Stimulated activated naive B cell treated with anti-CD40 and anti-IgM and Interleukin-4, amounts not matched to agents 10 μg/mL and 1 μg/mL and 100 μg/mL, for 72 hours (primary cell): ENCODE measurements around the gene MYOF.
A peak's percentile ranks its signal among the peaks of the same experiment; 100 is the strongest.

ENCODE experiments used
- ATAC-seq, 2 donors: fragments of 150-1000 bp; cut with Tn5 transposase; replicated peaks; 2 replicates each; pipeline ENCODE4 v1.10.0; 2021; ENCODE audit warnings: moderate library complexity in 1 of 2
- DNase-seq: peaks from one replicate; pipeline ENCODE4 v3.0.0; 2021
- H3K27ac Mint-ChIP-seq: one replicate; pipeline ENCODE4 v1.8.0; 2022; ENCODE audit warnings: mild to moderate bottlenecking, mixed read lengths
- H3K27me3 Mint-ChIP-seq, 2 donors: one replicate each; pipeline ENCODE4 v1.8.0; 2022; ENCODE audit warnings: mixed read lengths in 2 of 2
- H3K36me3 Mint-ChIP-seq, 2 donors: one replicate each; pipeline ENCODE4 v1.8.0; 2022; ENCODE audit warnings: mixed read lengths in 2 of 2, mild to moderate bottlenecking in 1 of 2
- H3K4me1 Mint-ChIP-seq, 2 donors: one replicate each; pipeline ENCODE4 v1.8.0; 2022; ENCODE audit warnings: mixed read lengths in 2 of 2, mild to moderate bottlenecking in 1 of 2
- H3K4me3 Mint-ChIP-seq, 2 donors: one replicate each; pipeline ENCODE4 v1.8.0; 2022; ENCODE audit warnings: mild to moderate bottlenecking in 2 of 2, mixed read lengths in 2 of 2, moderate library complexity in 1 of 2
- H3K9me3 Mint-ChIP-seq, 2 donors: one replicate each; pipeline ENCODE4 v1.8.0; 2022; ENCODE audit warnings: mixed read lengths in 2 of 2, mild to moderate bottlenecking in 1 of 2

MYOF gene

DNA sequence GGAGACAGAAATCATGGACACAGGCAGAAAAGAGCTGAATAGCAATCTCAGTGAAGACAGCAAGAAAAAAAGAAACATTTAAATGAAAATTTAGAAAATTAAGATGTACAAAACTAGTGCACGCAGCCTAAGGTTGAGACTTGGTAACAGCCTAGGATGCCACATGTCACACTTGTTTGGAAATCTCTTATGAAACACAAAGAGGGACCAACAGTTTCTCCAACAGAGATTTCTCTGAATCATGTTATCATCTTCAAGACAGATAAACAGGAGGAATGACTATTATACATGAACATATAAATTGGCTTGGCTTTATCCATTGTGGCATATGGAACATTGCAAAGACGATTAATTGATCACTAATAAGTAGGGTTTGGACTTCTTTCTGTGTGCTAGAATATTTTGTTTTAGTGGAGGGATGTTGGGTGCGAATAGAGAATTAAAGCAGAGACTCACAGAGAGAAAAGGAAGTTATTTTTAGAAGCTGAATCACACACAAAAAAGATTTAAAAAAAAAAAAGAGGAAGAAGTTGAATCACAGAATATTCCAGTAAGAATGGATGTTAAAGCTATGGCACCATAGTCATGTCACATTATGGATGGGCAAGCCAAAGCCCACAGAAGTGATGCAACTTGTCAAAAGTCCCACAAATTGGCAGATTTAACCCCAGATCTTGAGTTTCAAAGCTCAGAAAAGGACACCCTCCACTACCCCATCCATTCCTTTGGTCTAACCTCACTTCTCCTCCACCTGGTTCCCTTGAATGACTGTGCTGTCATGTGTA lies 91.6 kb downstream of the MYOF start:
- H3K9me3 Mint-ChIP-seq: no peaks in the 10 kb centered on the region
- no peaks in the 10 kb centered on the region for H3K36me3 Mint-ChIP-seq
- DNase-seq: no peak
- no peaks in the 10 kb centered on the region for H3K27me3 Mint-ChIP-seq
- no peak overlapping the region for H3K4me3 Mint-ChIP-seq
- no peak overlapping the region for H3K27ac Mint-ChIP-seq
- H3K4me1 Mint-ChIP-seq: peaks cover 16 to 31% of the 10 kb centered on the region in 2 donors
- no peak for ATAC-seq

DNA sequence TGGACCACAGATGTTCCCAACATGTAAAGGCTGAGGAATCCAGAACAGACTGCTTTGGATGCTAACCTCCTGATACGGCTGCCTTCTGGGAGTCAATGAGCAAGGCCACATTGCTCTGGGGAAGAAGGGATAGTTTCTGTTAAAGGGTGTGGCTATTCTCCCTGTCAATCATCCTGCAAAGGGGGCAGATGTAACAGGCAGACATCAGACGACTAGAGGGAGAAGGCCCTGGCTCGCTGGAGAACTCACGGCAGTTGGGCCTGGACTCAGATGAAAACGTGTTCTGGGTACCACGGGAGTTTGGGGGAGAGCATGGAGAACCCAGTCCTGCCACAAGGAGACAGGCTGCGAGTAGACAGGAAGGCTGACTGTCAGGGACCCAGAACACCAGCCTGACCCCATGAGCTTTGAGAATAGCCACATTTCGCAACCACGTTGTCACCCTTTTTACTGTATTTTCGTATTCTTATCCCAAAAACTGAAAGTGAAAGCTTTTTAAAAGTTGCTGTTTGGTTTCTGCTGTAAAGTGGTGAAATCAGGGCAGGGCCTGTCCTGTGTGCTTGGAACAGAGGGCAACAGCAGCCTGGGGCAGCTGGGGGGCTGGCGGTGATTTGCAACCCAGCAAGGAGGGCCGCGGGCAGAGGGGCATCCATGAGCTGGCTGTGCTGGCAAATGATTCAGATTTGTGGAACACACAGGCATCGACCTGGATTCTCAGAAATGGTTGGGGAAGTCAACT lies 95.3 kb downstream of the MYOF start:
- no peak for ATAC-seq
- DNase-seq: no peak
- H3K9me3 Mint-ChIP-seq: no peaks in the 10 kb centered on the region
- no peak overlapping the region for H3K4me3 Mint-ChIP-seq
- H3K27me3 Mint-ChIP-seq: no peaks in the 10 kb centered on the region
- peaks cover 16 to 31% of the 10 kb centered on the region in 2 donors for H3K4me1 Mint-ChIP-seq
- H3K27ac Mint-ChIP-seq: no peak overlapping the region
- H3K36me3 Mint-ChIP-seq: no peaks in the 10 kb centered on the region

DNA sequence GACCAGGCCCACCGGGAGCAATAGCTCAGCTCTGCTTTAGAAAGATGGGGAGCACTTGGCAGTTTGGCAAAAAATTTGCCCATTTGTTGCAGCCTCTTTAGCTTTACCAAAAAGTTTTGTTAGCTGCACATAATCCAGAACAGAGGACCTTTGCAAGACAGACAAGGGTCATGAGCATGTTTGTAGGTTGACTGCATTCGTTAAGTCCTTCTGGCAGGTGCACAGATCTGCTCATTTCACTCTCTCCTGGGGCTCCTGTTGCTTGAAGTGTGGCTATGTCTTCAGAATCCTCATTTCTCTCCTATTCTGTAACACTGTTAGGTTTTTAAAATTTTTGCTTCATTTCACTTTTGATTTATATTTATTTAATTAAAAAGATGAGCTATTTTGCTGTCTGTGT lies 96.8 kb downstream of the MYOF start:
- H3K27me3 Mint-ChIP-seq: no peaks in the 10 kb centered on the region
- H3K4me3 Mint-ChIP-seq: no peak overlapping the region
- no peaks in the 10 kb centered on the region for H3K36me3 Mint-ChIP-seq
- H3K9me3 Mint-ChIP-seq: no peaks in the 10 kb centered on the region
- DNase-seq: no peak
- H3K4me1 Mint-ChIP-seq: peaks cover 10 to 22% of the 10 kb centered on the region in 2 donors
- no peak for ATAC-seq
- no peak overlapping the region for H3K27ac Mint-ChIP-seq

DNA sequence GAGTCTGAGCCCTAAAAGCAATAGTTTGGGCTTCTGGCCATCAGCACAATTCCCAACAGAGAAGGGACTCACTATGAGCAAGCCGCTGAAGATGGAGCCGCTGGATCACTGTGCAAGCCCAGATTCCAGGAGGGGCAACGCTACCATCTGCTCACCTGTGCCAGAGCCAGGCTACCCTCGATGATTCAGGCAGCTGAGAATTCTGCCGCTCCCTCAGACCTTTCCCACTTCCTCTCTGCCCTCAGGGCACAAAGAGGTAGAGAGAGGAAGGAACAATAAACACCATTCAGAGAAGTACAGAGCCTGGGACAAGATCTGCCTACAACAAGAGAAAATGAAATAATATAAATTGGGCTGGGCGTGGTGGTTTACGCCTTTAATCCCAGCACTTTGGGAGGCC lies 98.1 kb downstream of the MYOF start:
- Mint-ChIP-seq H3K4me1 (peaks cover 14 to 25% of the 10 kb centered on the region in 2 donors), H3K36me3 (no peaks in the 10 kb centered on the region), H3K27me3 (no peaks in the 10 kb centered on the region), H3K4me3 (no peak overlapping the region), H3K9me3 (no peaks in the 10 kb centered on the region), H3K27ac (no peak overlapping the region)
- DNase-seq (no peak), ATAC-seq (no peak)

DNA sequence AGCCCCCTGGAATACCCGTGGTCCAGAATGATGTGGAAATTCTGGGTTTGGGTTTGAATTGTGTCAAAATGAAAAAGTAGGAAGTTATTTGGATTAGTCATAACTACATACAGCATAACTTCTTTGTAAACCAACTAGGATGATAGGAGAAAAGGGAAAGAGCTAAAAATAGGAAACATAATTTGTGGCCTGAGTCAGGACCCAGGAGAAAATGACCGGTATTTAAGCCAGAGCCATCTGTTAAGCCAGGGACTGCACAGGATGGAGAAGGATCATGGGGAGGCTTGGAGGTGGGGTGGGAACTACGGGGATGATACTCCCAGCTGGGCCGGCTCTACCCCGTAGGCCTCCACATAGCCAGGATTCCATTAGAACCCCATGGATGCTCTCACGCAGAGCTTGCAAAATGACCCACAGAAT lies 98.6 kb downstream of the MYOF start:
- ATAC-seq (no peak), DNase-seq (no peak)
- H3K4me3 Mint-ChIP-seq: no peak overlapping the region
- peaks cover 17 to 29% of the 10 kb centered on the region in 2 donors for H3K4me1 Mint-ChIP-seq
- H3K27me3 Mint-ChIP-seq: no peaks in the 10 kb centered on the region
- no peak overlapping the region for H3K27ac Mint-ChIP-seq
- H3K9me3 Mint-ChIP-seq: no peaks in the 10 kb centered on the region
- no peaks in the 10 kb centered on the region for H3K36me3 Mint-ChIP-seq

DNA sequence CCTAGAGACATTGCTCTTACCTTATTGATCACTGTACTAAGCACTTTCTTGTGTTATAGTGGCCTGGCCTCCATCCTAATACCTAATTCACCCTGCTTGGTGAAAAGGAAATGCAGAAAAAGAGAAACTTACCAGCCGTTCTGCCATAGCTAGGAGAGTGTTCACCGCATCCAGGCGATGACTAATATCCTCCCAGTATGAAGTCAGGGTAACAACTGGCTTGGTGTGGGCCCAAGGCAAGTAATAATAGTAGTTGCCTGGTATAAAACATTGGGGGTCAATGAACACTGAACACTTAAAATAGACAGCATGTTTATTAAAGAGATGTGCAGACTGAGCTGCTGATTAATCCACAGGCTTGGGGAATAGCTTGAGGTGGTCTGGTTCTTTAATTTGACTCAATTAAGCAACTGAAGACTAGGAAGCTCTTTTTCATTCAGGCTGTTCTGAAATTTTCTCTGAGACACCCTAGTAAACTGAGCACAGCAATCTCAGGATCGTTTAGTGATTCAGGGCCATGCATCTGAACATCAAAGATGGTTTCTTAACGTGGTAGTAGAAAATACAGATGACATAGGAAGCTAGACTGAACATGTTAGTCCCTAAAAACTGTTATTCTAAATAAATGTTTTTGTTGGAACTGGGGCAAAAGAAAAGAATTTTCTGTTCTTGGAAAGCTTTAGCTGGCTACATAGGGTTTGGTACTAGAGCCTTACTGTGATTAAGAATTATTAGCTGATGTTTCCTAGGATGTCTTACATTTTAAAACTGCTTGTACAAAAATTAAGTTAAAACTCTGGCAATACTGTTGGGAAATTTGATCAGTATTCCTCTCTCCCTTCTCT lies 102.2 kb downstream of the MYOF start:
- no peaks in the 10 kb centered on the region for H3K36me3 Mint-ChIP-seq
- H3K27me3 Mint-ChIP-seq: no peaks in the 10 kb centered on the region
- peaks cover 9 to 19% of the 10 kb centered on the region in 2 donors for H3K4me1 Mint-ChIP-seq
- H3K4me3 Mint-ChIP-seq: no peak overlapping the region
- DNase-seq: no peak
- no peaks in the 10 kb centered on the region for H3K9me3 Mint-ChIP-seq
- no peak overlapping the region for H3K27ac Mint-ChIP-seq
- ATAC-seq: peak; percentile 41 to 48

DNA sequence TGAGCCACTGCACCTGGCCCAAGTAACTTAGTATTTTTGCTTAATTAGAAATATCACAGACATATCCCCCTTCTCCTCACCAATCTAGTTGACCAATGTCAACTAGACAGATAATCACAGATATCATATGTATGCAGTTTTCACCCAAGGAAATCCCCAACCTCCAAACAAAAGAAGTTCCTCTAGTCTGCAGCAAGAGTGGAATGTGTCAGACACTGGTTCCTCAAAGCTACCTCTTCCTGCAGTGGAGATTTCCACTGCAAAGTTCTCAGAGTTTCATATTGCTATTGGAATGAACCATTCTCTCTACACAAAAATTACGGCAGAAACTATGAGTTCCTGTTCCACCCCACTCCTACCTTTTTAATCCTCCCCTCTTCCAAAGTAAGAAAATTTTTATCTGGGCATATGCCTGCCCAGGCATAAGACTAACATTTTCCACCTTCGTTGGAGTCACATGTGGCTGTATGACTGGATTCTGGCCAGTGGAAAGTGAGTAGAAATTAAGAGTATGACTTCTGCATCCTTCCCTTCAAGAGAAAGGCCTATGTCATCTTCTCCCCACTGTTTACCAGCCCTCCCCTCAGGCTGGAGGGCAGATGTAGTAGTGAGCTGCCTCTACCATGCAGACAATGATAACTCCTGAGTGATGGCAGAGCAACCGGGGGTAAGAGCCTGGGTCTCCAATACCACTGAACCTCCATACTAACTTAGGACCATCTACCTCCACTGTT lies 103.0 kb downstream of the MYOF start:
- ATAC-seq (peak; percentile 61 to 73), DNase-seq (no peak)
- Mint-ChIP-seq H3K36me3 (no peaks in the 10 kb centered on the region), H3K4me3 (no peak overlapping the region), H3K4me1 (peaks cover 9 to 19% of the 10 kb centered on the region in 2 donors), H3K9me3 (no peaks in the 10 kb centered on the region), H3K27ac (no peak overlapping the region), H3K27me3 (no peaks in the 10 kb centered on the region)

DNA sequence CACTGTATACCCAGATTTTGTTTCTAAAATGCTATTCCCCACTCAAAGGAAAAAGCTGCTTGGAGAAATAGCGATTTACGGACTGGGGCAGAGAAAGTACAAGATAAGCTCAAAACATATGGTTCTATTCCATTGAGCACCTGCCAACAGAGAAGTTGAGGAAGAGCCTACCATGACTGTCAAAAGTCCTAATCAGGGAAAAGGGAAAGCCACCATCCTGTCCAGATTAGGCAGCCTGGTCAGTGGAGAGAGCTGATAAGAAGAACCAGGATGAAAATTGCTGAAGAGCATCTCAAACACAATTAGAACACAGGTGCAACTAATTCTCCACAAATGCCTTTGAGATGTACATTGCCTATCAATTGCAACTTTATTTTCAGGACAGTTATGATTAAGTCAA lies 104.1 kb downstream of the MYOF start:
- H3K4me1 Mint-ChIP-seq: peaks cover 9 to 19% of the 10 kb centered on the region in 2 donors
- peaks cover 0 to under 1% of the 10 kb centered on the region in 2 donors for H3K27me3 Mint-ChIP-seq
- H3K9me3 Mint-ChIP-seq: no peaks in the 10 kb centered on the region
- H3K4me3 Mint-ChIP-seq: no peak overlapping the region
- DNase-seq: no peak
- no peak for ATAC-seq
- H3K27ac Mint-ChIP-seq: no peak overlapping the region
- H3K36me3 Mint-ChIP-seq: no peaks in the 10 kb centered on the region

DNA sequence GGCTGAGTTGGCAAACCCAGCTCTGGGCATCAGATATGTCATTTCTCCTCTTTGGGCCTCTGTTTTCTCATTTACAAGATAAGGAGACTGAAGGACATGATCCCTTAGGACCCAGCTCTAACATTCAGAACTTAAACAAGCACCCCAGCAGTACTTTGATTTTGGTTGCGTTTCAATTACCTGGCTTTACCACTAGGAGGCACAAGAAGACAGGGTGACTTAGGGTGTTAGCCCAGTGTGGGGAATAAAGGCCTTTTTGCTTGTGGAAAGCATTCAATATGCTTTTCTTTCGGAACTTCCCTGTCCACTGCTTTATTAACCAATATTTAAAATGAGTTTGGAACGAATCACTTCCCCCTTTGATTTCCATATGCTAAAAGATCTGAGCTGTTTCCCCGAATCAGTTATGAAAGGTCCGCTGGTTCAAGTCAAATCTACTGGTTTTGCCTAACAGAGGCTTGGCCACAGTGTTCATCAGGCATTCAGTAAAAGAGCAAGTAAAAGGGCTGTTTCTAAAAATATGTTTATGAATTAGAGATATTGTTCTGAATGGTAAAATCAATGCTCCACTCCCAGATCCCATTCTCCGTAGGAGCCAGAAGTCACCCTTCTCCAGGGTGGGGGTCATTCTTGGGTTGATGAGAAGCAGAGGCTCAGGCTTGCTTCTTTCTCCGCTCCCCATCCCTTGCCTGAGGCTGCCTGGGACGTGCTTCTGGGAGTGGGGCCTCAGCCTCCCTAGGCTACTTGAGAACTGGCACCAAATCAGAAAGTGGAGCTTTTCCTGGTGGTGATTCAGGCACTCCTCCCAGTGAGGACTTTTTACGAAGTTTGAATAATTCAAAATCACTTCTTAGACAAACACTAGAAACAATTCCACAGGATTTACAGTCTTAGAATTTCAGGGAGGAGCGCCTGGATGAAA lies 105.5 kb downstream of the MYOF start:
- Mint-ChIP-seq H3K27ac (no peak overlapping the region), H3K9me3 (no peaks in the 10 kb centered on the region), H3K27me3 (peaks cover 0 to 4% of the 10 kb centered on the region in 2 donors), H3K36me3 (no peaks in the 10 kb centered on the region), H3K4me1 (peaks cover 9 to 19% of the 10 kb centered on the region in 2 donors), H3K4me3 (no peak overlapping the region)
- DNase-seq (peak; percentile 34), ATAC-seq (peak; percentile 73 to 78)

DNA sequence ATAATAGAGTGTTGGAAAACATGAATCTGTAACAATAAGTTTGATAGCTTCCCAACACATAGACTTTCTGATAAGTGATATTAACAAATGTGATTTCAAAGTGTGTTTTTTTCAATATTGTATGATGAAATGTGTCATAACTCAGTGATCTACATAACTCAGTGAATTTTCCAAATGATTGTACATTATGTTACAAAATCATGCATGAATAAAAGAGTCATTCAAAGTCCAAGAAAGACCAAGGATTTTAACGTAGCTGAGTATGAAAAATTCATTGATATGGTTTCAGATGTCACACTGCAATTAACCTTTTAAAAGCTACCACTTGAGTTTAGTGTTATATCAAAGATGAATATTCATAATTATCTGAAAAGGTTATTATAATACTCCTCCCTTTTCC lies 111.2 kb downstream of the MYOF start:
- Mint-ChIP-seq H3K27me3 (peaks cover 6 to 17% of the 10 kb centered on the region in 2 donors), H3K4me1 (no peaks in the 10 kb centered on the region), H3K36me3 (no peaks in the 10 kb centered on the region), H3K4me3 (no peak overlapping the region), H3K27ac (no peak overlapping the region), H3K9me3 (no peaks in the 10 kb centered on the region)
- DNase-seq: no peak
- no peak for ATAC-seq

DNA sequence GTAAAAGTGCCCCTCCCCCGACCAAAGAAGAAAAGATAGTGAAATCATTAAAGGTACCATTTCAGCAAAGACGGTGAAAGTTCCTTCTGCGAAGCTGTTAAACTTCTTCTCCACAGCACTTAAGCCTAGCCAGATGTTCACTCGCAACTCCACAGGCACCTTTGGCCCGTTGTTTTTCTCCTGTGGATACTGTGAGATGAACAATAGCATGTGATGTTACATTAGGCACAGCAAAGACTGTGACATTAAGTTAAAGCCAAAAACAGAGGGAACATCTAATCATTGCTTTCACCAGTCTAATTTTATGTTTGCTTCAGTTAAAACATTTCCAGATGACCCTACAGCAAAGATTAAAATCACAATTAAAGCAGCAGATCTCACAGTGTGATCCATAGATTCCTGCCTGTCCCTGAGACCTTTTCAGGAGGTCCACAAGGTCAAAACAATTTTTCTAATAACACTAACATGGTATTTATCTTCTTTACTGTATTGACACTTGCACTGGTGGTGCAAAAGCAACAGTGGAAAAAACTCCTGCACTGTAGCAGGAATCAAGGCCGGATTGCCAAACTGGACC lies 112.5 kb downstream of the MYOF start:
- Mint-ChIP-seq H3K27me3 (peaks cover 6 to 21% of the 10 kb centered on the region in 2 donors), H3K36me3 (no peaks in the 10 kb centered on the region), H3K4me3 (no peak overlapping the region), H3K9me3 (no peaks in the 10 kb centered on the region), H3K27ac (no peak overlapping the region), H3K4me1 (no peaks in the 10 kb centered on the region)
- no peak for DNase-seq
- ATAC-seq: no peak

DNA sequence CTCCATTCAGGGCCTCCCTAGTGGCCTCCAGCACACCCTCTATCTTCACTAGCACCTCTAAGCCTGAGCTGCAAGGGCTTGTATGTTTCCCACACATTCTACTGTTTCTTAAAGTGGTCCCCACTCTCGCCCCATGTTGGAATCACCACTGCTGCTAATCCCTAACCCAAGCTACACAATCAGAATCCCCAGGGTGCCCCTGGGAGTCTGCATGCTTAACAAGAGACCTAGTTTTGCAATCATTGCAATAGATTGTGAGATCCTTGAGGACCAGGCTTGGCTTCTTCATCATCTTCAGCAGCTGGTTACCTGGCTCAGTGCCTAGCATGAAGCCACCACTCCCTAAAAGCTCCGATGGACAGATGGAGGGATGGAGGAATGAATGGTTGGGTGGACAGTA lies 113.9 kb downstream of the MYOF start:
- no peaks in the 10 kb centered on the region for H3K36me3 Mint-ChIP-seq
- DNase-seq (no peak), ATAC-seq (no peak)
- H3K4me1 Mint-ChIP-seq: no peaks in the 10 kb centered on the region
- H3K9me3 Mint-ChIP-seq: no peaks in the 10 kb centered on the region
- no peak overlapping the region for H3K27ac Mint-ChIP-seq
- H3K27me3 Mint-ChIP-seq: peaks cover 6 to 21% of the 10 kb centered on the region in 2 donors
- H3K4me3 Mint-ChIP-seq: no peak overlapping the region

DNA sequence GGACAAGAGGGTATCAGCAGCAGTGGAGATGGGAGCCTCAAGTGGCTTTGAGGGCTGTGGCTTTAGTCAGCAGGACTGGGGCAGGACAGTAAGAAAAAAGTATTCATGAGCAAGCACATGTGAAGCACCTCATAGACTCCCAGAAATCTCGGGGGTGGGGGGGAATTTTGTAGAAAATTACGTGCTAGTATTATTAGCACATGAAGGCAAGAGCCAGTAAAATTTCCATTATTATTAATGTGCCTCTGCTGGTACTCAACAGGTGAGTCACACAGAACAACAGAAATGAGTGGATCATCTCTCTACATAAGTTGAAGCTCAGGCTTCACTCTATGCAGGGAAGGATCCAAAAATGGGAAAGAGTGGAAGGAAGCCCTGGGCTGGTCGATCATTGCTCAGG lies 114.5 kb downstream of the MYOF start:
- H3K27me3 Mint-ChIP-seq: peaks cover 6 to 17% of the 10 kb centered on the region in 2 donors
- H3K4me3 Mint-ChIP-seq: no peak overlapping the region
- H3K27ac Mint-ChIP-seq: no peak overlapping the region
- no peaks in the 10 kb centered on the region for H3K4me1 Mint-ChIP-seq
- DNase-seq (no peak), ATAC-seq (peak in 1 of 2 donors; percentile 23)
- H3K9me3 Mint-ChIP-seq: no peaks in the 10 kb centered on the region
- H3K36me3 Mint-ChIP-seq: no peaks in the 10 kb centered on the region
